HepG2 (cell line): ENCODE data around the gene TRIM67.

ENCODE experiments used
- CTCF ChIP-seq: sonication (generic); formaldehyde crosslinking; IDR thresholded peaks from 2 replicates; pipeline ENCODE4 v1.5.0; 2020; ENCODE audit warnings: mild to moderate bottlenecking, missing genetic modification reagents, moderate library complexity
- EZH2 ChIP-seq: conservative IDR thresholded peaks from 2 replicates; pipeline ENCODE4 v1.6.1; 2012; ENCODE audit warnings: mild to moderate bottlenecking, low read depth, low read length, moderate library complexity
- KDM4B ChIP-seq: sonication (generic); formaldehyde crosslinking; IDR thresholded peaks from 2 replicates; pipeline ENCODE4 v1.4.0; 2020; ENCODE audit warnings: missing genetic modification reagents
- KMT2A ChIP-seq: sonication (generic); formaldehyde crosslinking; IDR thresholded peaks from 2 replicates; pipeline ENCODE4 v1.4.0; 2020; ENCODE audit warnings: missing genetic modification reagents
- POLR2AphosphoS5 ChIP-seq: IDR thresholded peaks from 2 replicates; pipeline ENCODE4 v1.6.1; 2012; ENCODE audit warnings: low read depth, low read length
- PRPF4 ChIP-seq: fragments of 200-400 bp; formaldehyde crosslinking; IDR thresholded peaks from 2 replicates; pipeline ENCODE4 v1.6.1; 2016; ENCODE audit warnings: low read length, low read depth; ENCODE audit not compliant: poor library complexity, severe bottlenecking
- SMAD1 ChIP-seq: sonication (generic); formaldehyde crosslinking; IDR thresholded peaks from 2 replicates; pipeline ENCODE4 v1.4.0; 2020; ENCODE audit warnings: missing genetic modification reagents, low read depth, mild to moderate bottlenecking, borderline replicate concordance
- TFE3 ChIP-seq: IDR thresholded peaks from 2 replicates; pipeline ENCODE4 v1.6.1; 2016
- TF ChIP-seq, protein P1 (sequence below): IDR thresholded peaks from 2 replicates; pipeline ENCODE4 v1.6.1; 2016
- TF ChIP-seq, protein P2 (sequence below): sonication (generic); formaldehyde crosslinking; IDR thresholded peaks from 2 replicates; pipeline ENCODE4 v1.4.0; 2020; ENCODE audit warnings: missing genetic modification reagents

- no peak for TF ChIP-seq SMAD1 (CRISPR knock-in tag)
- no peak for TF ChIP-seq TFE3 (CRISPR knock-in tag)
- no peak for TF ChIP-seq CTCF (CRISPR knock-in tag)
- TF ChIP-seq, protein P1, sequence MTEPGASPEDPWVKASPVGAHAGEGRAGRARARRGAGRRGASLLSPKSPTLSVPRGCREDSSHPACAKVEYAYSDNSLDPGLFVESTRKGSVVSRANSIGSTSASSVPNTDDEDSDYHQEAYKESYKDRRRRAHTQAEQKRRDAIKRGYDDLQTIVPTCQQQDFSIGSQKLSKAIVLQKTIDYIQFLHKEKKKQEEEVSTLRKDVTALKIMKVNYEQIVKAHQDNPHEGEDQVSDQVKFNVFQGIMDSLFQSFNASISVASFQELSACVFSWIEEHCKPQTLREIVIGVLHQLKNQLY (CRISPR knock-in tag): no peak
- TF ChIP-seq KDM4B (CRISPR knock-in tag): no peak
- no peak for TF ChIP-seq KMT2A (CRISPR knock-in tag)
- TF ChIP-seq, protein P2, sequence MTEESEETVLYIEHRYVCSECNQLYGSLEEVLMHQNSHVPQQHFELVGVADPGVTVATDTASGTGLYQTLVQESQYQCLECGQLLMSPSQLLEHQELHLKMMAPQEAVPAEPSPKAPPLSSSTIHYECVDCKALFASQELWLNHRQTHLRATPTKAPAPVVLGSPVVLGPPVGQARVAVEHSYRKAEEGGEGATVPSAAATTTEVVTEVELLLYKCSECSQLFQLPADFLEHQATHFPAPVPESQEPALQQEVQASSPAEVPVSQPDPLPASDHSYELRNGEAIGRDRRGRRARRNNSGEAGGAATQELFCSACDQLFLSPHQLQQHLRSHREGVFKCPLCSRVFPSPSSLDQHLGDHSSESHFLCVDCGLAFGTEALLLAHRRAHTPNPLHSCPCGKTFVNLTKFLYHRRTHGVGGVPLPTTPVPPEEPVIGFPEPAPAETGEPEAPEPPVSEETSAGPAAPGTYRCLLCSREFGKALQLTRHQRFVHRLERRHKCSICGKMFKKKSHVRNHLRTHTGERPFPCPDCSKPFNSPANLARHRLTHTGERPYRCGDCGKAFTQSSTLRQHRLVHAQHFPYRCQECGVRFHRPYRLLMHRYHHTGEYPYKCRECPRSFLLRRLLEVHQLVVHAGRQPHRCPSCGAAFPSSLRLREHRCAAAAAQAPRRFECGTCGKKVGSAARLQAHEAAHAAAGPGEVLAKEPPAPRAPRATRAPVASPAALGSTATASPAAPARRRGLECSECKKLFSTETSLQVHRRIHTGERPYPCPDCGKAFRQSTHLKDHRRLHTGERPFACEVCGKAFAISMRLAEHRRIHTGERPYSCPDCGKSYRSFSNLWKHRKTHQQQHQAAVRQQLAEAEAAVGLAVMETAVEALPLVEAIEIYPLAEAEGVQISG: no peak
- TF ChIP-seq POLR2AphosphoS5: no peak
- TF ChIP-seq EZH2: no peak
- no peak for TF ChIP-seq PRPF4
These were observed 32.6 kb downstream of the TRIM67 start for GRCh38 chr1:231194476-231194842.
